ENCODE data around the gene UBA1. TPM values are rescaled to one million over a fixed set of nuclear protein-coding genes. Genes with fewer than 3 reads are reported as not detected.
A peak's percentile ranks its signal among the peaks of the same experiment; 100 is the strongest.

The UBA1 gene
- total and polyA plus RNA-seq, 10 of the 15 experiments (the other 5 are each of a cell fraction or from before 2014, with no cell fraction given) = 60.4 to 314 (median 216) TPM

DNA sequence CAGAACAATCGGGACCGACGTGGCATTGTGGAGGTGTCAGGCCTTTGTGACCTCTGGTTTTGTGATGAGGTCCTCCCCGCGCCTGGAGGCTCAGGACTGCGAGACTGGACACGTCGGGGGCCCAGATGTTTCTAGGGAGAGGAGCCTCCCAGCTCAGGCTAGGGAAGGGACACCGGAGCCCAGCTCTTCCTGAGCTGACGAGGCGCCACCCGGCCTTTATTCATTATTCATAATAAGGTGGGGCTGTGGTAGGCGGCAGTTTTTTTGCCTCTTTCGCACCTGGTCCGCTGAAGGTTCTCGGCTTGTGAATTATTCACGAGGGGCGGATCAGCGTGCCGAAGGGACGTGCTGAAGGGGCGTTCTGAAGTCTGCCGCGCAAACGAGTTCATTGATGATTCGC lies 2.3 kb upstream of the UBA1 start:
- no peak for DNase-seq (ENCODE audit: low read depth, low spot score)
- RAD21 ChIA-PET (ENCODE audit: unreplicated experiment) = interaction anchor here (0.9 to 2.5 kb wide), 5 partner anchors 27 to 332 kb away, joined by 3 to 14 read pairs (median 6); partner anchors contain the start of genes CDK16, NDUFB11, RBM10 and USP11
- no peak for FAIRE-seq
- Histone ChIP-seq H3K9me3 (replicated peaks; ENCODE audit: control insufficient read depth, insufficient read depth, low read length) (no peaks in the 10 kb centered on the region), H4K20me1 (ENCODE audit: control insufficient read depth, insufficient read depth) (no peaks in the 10 kb centered on the region), H3K27me3 (replicated peaks in 1 of 2; ENCODE audit: control insufficient read depth in 2 of 2, insufficient read depth in 2 of 2, low read length in 1 of 2) (no peaks in the 10 kb centered on the region), H3K4me2 (ENCODE audit: control insufficient read depth, insufficient read depth) (peak overlapping the region; percentile 24; the same call in 1 of the 2 replicates), H3K4me1 (ENCODE audit: control insufficient read depth, insufficient read depth, low read length) (peaks cover 10% of the 10 kb centered on the region), H3K79me2 (ENCODE audit: control insufficient read depth, insufficient read depth, low read length) (peaks cover 40% of the 10 kb centered on the region), H3K27ac (ENCODE audit: control insufficient read depth, insufficient read depth) (peak overlapping the region; percentile 78), H3K36me3 (ENCODE audit: control insufficient read depth in 2 of 2, insufficient read depth in 2 of 2, low read length in 1 of 2) (no peaks in the 10 kb centered on the region; a peak in 1 of 4 replicates), H3K9ac (ENCODE audit: control insufficient read depth, insufficient read depth, low read length) (peak overlapping the region; percentile 84), H3K4me3 (peak overlapping the region; percentile 77), H2AFZ (ENCODE audit: control insufficient read depth, low read depth, low read length) (peak overlapping the region; percentile 45; the same call in 1 of the 2 replicates)
- in situ Hi-C loops (cut with MboI) (loop anchor here (5.0 to 10.0 kb wide), 2 partner anchors 196 to 463 kb away; partner anchors contain the start of genes ELK1 and UXT), intact Hi-C loops (cut with micrococcal nuclease; ENCODE audit: unreplicated experiment) (loop anchor here (2.0 to 5.0 kb wide), 4 partner anchors 171 to 1756 kb away; no protein-coding TSS in a partner anchor)
- CTCF ChIA-PET = interaction anchor here (1.4 to 1.8 kb wide), 4 partner anchors 46 to 332 kb away, joined by 3 to 14 read pairs (median 6); partner anchors contain the start of genes NDUFB11, RBM10 and ZNF157
- POLR2A ChIA-PET = interaction anchor here (0.9 to 3.4 kb wide), 7 partner anchors 11 to 290 kb away, joined by 3 to 25 read pairs (median 4); partner anchors contain the start of genes CDK16, NDUFB11 and RBM10
- WGBS (ENCODE audit: insufficient coverage, insufficient replicate concordance, low lambda C conversion rate, missing lambda C conversion rate) = 34% methylated on average over 26 of the region's 26 CpGs
- peak; percentile 38 for ATAC-seq
- SMC1A ChIA-PET (ENCODE audit: uncharacterized antibody, unreplicated experiment) = interaction anchor here (0.7 to 2.4 kb wide), 3 partner anchors 46 to 346 kb away, joined by 3 to 8 read pairs (median 8); partner anchors contain the start of genes NDUFB11 and RBM10
- BruUV-seq (replicated peaks) = no TSS peak
- 0 out of 2 replicates have a peak, but pooled peaks have one; percentile 7 for TF ChIP-seq SMC3 (IDR thresholded peaks at IDR 0.05; ENCODE audit: borderline replicate concordance, low read length)
- peak; percentile 24 to 32; a peak in 2 of 4 replicates for TF ChIP-seq BHLHE40 (IDR thresholded peaks at IDR 0.05; ENCODE audit: borderline replicate concordance in 1 of 2, low read depth in 2 of 2, low read length in 1 of 2)
- TF ChIP-seq, protein P1, sequence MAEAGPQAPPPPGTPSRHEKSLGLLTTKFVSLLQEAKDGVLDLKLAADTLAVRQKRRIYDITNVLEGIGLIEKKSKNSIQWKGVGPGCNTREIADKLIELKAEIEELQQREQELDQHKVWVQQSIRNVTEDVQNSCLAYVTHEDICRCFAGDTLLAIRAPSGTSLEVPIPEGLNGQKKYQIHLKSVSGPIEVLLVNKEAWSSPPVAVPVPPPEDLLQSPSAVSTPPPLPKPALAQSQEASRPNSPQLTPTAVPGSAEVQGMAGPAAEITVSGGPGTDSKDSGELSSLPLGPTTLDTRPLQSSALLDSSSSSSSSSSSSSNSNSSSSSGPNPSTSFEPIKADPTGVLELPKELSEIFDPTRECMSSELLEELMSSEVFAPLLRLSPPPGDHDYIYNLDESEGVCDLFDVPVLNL (IDR thresholded peaks at IDR 0.05; ENCODE audit: low read depth, low read length) = no peak
- TF ChIP-seq HDAC2 (IDR thresholded peaks at IDR 0.05) = no peak
- TF ChIP-seq CEBPB (IDR thresholded peaks at IDR 0.05; ENCODE audit: borderline replicate concordance in 1 of 2, low read depth in 2 of 2, low read length in 2 of 2) = no peak
- TF ChIP-seq, protein P2, sequence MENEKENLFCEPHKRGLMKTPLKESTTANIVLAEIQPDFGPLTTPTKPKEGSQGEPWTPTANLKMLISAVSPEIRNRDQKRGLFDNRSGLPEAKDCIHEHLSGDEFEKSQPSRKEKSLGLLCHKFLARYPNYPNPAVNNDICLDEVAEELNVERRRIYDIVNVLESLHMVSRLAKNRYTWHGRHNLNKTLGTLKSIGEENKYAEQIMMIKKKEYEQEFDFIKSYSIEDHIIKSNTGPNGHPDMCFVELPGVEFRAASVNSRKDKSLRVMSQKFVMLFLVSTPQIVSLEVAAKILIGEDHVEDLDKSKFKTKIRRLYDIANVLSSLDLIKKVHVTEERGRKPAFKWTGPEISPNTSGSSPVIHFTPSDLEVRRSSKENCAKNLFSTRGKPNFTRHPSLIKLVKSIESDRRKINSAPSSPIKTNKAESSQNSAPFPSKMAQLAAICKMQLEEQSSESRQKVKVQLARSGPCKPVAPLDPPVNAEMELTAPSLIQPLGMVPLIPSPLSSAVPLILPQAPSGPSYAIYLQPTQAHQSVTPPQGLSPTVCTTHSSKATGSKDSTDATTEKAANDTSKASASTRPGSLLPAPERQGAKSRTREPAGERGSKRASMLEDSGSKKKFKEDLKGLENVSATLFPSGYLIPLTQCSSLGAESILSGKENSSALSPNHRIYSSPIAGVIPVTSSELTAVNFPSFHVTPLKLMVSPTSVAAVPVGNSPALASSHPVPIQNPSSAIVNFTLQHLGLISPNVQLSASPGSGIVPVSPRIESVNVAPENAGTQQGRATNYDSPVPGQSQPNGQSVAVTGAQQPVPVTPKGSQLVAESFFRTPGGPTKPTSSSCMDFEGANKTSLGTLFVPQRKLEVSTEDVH (IDR thresholded peaks at IDR 0.05; ENCODE audit: low read depth, partially characterized antibody) = no peak
- TF ChIP-seq ZNF24 (IDR thresholded peaks at IDR 0.05) = no peak
- peak; percentile 35; the same call in 1 of the 2 replicates for TF ChIP-seq ZNF384 (IDR thresholded peaks at IDR 0.05; ENCODE audit: borderline replicate concordance, low read depth, low read length)
- TF ChIP-seq, protein P3, sequence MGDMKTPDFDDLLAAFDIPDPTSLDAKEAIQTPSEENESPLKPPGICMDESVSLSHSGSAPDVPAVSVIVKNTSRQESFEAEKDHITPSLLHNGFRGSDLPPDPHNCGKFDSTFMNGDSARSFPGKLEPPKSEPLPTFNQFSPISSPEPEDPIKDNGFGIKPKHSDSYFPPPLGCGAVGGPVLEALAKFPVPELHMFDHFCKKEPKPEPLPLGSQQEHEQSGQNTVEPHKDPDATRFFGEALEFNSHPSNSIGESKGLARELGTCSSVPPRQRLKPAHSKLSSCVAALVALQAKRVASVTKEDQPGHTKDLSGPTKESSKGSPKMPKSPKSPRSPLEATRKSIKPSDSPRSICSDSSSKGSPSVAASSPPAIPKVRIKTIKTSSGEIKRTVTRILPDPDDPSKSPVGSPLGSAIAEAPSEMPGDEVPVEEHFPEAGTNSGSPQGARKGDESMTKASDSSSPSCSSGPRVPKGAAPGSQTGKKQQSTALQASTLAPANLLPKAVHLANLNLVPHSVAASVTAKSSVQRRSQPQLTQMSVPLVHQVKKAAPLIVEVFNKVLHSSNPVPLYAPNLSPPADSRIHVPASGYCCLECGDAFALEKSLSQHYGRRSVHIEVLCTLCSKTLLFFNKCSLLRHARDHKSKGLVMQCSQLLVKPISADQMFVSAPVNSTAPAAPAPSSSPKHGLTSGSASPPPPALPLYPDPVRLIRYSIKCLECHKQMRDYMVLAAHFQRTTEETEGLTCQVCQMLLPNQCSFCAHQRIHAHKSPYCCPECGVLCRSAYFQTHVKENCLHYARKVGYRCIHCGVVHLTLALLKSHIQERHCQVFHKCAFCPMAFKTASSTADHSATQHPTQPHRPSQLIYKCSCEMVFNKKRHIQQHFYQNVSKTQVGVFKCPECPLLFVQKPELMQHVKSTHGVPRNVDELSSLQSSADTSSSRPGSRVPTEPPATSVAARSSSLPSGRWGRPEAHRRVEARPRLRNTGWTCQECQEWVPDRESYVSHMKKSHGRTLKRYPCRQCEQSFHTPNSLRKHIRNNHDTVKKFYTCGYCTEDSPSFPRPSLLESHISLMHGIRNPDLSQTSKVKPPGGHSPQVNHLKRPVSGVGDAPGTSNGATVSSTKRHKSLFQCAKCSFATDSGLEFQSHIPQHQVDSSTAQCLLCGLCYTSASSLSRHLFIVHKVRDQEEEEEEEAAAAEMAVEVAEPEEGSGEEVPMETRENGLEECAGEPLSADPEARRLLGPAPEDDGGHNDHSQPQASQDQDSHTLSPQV (IDR thresholded peaks at IDR 0.05) = no peak
- TF ChIP-seq IKZF1 (conservative IDR thresholded peaks at IDR 0.05) = no peak
- TF ChIP-seq SMAD5 (IDR thresholded peaks at IDR 0.05; ENCODE audit: low read depth) = no peak
- no peak for TF ChIP-seq ZNF207 (IDR thresholded peaks at IDR 0.05; ENCODE audit: borderline replicate concordance)

Data from GM12878 (cell line).